Measurements from ENCODE around the gene ELAVL4. TPM values are rescaled to one million over a fixed set of nuclear protein-coding genes. Genes with fewer than 3 reads are reported as not detected.

The ELAVL4 gene
- total and polyA plus RNA-seq, 9 donors = not detected

DNA sequence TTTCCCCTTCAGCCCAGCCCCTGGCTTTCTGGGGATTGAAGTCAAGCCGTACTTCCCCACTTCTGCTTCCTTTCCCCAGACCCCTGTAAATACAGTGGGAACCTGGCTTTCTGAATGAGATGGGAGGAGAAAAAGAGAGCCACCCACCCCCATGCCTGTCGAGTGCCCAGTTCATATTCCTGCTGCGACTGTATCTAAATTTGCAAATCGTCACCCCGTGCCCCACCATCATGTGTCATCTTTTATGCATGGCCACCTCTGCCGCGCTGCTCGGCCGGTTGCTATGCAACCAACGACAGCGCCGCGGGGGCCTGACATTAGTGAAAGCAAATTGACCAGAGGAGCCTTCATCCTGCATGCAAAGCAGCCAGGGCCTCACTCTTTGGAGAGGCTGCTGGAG lies 143.0 kb downstream of the ELAVL4 start:
- Histone ChIP-seq H3K4me3 (no peak overlapping the region), H3K36me3 (no peaks in the 10 kb centered on the region), H3K27ac (no peak overlapping the region), H3K9me3 (no peaks in the 10 kb centered on the region), H3K27me3 (no peaks in the 10 kb centered on the region), H3K4me1 (ENCODE audit: insufficient read depth) (no peaks in the 10 kb centered on the region)
- DNase-seq = no peak
- 2 to 3% (median 3%) methylated on average over 13 of the region's 13 CpGs for WGBS, 3 donors
- TF ChIP-seq, protein P1, sequence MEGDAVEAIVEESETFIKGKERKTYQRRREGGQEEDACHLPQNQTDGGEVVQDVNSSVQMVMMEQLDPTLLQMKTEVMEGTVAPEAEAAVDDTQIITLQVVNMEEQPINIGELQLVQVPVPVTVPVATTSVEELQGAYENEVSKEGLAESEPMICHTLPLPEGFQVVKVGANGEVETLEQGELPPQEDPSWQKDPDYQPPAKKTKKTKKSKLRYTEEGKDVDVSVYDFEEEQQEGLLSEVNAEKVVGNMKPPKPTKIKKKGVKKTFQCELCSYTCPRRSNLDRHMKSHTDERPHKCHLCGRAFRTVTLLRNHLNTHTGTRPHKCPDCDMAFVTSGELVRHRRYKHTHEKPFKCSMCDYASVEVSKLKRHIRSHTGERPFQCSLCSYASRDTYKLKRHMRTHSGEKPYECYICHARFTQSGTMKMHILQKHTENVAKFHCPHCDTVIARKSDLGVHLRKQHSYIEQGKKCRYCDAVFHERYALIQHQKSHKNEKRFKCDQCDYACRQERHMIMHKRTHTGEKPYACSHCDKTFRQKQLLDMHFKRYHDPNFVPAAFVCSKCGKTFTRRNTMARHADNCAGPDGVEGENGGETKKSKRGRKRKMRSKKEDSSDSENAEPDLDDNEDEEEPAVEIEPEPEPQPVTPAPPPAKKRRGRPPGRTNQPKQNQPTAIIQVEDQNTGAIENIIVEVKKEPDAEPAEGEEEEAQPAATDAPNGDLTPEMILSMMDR (IDR thresholded peaks at IDR 0.05) = no peak
- TF ChIP-seq POLR2A (IDR thresholded peaks at IDR 0.05) = no peak
- no peak for TF ChIP-seq EP300 (IDR thresholded peaks at IDR 0.05)
- intact Hi-C loops (cut with DNase I) = no loop called here

DNA sequence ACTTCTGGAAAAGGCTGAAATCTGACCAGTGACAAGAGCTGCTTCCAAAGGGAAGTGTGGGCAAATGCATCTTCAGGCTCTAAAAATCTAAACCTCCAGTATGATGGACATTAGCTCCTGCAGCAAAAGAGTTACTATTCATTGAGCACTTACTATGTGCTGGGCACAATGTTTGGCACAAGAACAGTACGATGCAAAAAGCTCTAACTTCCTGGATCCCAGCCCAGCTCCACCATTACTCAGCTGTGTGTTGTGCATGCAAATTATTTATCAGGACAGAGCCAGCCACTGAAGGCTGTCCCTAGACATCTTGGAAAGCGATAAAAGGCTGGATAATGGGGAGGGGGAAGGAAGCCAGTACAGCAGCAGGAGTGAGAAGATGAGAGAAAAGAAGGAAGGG lies 143.5 kb downstream of the ELAVL4 start:
- H3K4me3 ChIP-seq = no peak overlapping the region
- H3K27ac ChIP-seq = no peak overlapping the region
- DNase-seq = no peak
- WGBS, 3 donors = 36 to 57% (median 39%) methylated on average over 2 of the region's 2 CpGs
- no peaks in the 10 kb centered on the region for H3K36me3 ChIP-seq
- intact Hi-C loops (cut with DNase I) = no loop called here
- H3K4me1 ChIP-seq (ENCODE audit: insufficient read depth) = no peaks in the 10 kb centered on the region
- no peaks in the 10 kb centered on the region for H3K9me3 ChIP-seq
- no peak for TF ChIP-seq POLR2A (IDR thresholded peaks at IDR 0.05)
- TF ChIP-seq, protein P1 (IDR thresholded peaks at IDR 0.05) = no peak
- no peak for TF ChIP-seq EP300 (IDR thresholded peaks at IDR 0.05)
- H3K27me3 ChIP-seq = no peaks in the 10 kb centered on the region

Other genes starting within 250 kb of the ELAVL4 start
- 1 to 10 TPM in 1 of 7 donors, under 1 TPM in 6; 0.36 to 6.2 (median 0.72) TPM for gene AGBL4, start 85.0 kb upstream of the ELAVL4 start, total RNA-seq
- under 1 TPM; 0.15 to 0.25 TPM for gene AGBL4, start 85.0 kb upstream of the ELAVL4 start, polyA plus RNA-seq

All from ovary (tissue), 9 donors.